CD4-positive, alpha-beta T cell (primary cell): ENCODE results near the gene MYO9A. TPM values are rescaled to one million over a fixed set of nuclear protein-coding genes. Genes with fewer than 3 reads are reported as not detected.

Experiments used
- ATAC-seq: fragments of 200-7000 bp; cut with Tn5 transposase; one replicate; pipeline ENCODE4 v1.10.0; 2022; ENCODE audit warnings: mild to moderate bottlenecking; ENCODE audit not compliant: poor library complexity
- CTCF ChIA-PET: fragments of 350-600 bp; sonication (Branson Sonifier 250); formaldehyde crosslinking; loops from one replicate; lab custom pipeline; 2021; ENCODE audit warnings: antibody characterized with exemption, inconsistent platforms; lab: Charles Lee
- POLR2A ChIA-PET: fragments of 350-600 bp; sonication (Branson Sonifier 250); formaldehyde crosslinking; loops from one replicate; lab custom pipeline; 2021; ENCODE audit warnings: antibody characterized with exemption, inconsistent platforms; lab: Charles Lee
- DNase-seq, 14 experiments: peaks; one replicate each; pipeline ENCODE4 v3.0.0-alpha.2; 2013 to 2020; ENCODE audit warnings: mixed read lengths in 2 of 14
- H3K27ac ChIP-seq, 2 donors: one replicate each; pipeline versions ENCODE4 v1.5.1 to v1.7.0; 2013; ENCODE audit warnings: low read length in 2 of 2, low read depth in 1 of 2, mild to moderate bottlenecking in 1 of 2
- H3K27me3 ChIP-seq, 2 experiments: 1 replicate in 1 of 2; 2 replicates in 1 of 2; pipeline versions ENCODE4 v1.6.1 to v1.7.0; 2013; ENCODE audit warnings: low read length in 2 of 2, control low read depth in 1 of 2, mild to moderate bottlenecking in 1 of 2, moderate library complexity in 1 of 2; ENCODE audit not compliant: insufficient read depth in 2 of 2, control insufficient read depth in 1 of 2
- H3K36me3 ChIP-seq: one replicate; pipeline ENCODE4 v1.6.1; 2013; ENCODE audit warnings: low read length, control low read depth; ENCODE audit not compliant: insufficient read depth
- H3K4me1 ChIP-seq: one replicate; pipeline ENCODE4 v1.6.1; 2013; ENCODE audit warnings: low read length, control low read depth; ENCODE audit not compliant: insufficient read depth
- H3K4me3 ChIP-seq: one replicate; pipeline ENCODE4 v1.5.1; 2013; ENCODE audit warnings: mild to moderate bottlenecking, low read length, moderate library complexity
- H3K9me3 ChIP-seq, 2 experiments: 1 replicate in 1 of 2; 2 replicates in 1 of 2; pipeline versions ENCODE4 v1.6.1 to v1.7.0; 2013; ENCODE audit warnings: low read length in 2 of 2, mild to moderate bottlenecking in 2 of 2, control low read depth in 1 of 2, moderate library complexity in 1 of 2; ENCODE audit not compliant: control insufficient read depth in 1 of 2, insufficient read depth in 1 of 2
- H3K27ac Mint-ChIP-seq: one replicate; pipeline ENCODE4 v1.8.0; 2020; ENCODE audit warnings: mixed read lengths
- H3K27me3 Mint-ChIP-seq: one replicate; pipeline ENCODE4 v1.8.0; 2021; ENCODE audit warnings: mixed read lengths
- H3K36me3 Mint-ChIP-seq: one replicate; pipeline ENCODE4 v1.8.0; 2021; ENCODE audit warnings: low read depth, mixed read lengths
- H3K4me1 Mint-ChIP-seq: one replicate; pipeline ENCODE4 v1.8.0; 2021; ENCODE audit warnings: low read depth, mixed read lengths
- H3K4me3 Mint-ChIP-seq: one replicate; pipeline ENCODE4 v1.8.0; 2020; ENCODE audit warnings: mild to moderate bottlenecking, mixed read lengths
- H3K9me3 Mint-ChIP-seq: one replicate; pipeline ENCODE4 v1.8.0; 2020; ENCODE audit warnings: mixed read lengths
- intact Hi-C, 2 experiments: fragments of 100-400 bp; cut with DNase I in 1 of 2; cut with micrococcal nuclease in 1 of 2; formaldehyde crosslinking; loops; one replicate each; pipeline versions ENCODE4 v1.15.1 to v1.9.0; 2023 to 2025; cut with DNase I, micrococcal nuclease
- total RNA-seq, 174 experiments: library from RNA in 2 of 174; stranded (reverse) in 2 of 174; gene quantifications; one replicate each; pipeline ENCODE4 v1.2.3 and lab custom pipeline; 2021 to 2026
- TF ChIP-seq, protein P1 (sequence below): fragments of 200-600 bp; IDR thresholded peaks from one replicate; pipeline ENCODE4 v1.8.0; 2022; ENCODE audit warnings: antibody characterized with exemption, mild to moderate bottlenecking

MYO9A gene
- total RNA-seq, 2 experiments from 2014 or later, result 23.4 to 29.1 TPM

DNA sequence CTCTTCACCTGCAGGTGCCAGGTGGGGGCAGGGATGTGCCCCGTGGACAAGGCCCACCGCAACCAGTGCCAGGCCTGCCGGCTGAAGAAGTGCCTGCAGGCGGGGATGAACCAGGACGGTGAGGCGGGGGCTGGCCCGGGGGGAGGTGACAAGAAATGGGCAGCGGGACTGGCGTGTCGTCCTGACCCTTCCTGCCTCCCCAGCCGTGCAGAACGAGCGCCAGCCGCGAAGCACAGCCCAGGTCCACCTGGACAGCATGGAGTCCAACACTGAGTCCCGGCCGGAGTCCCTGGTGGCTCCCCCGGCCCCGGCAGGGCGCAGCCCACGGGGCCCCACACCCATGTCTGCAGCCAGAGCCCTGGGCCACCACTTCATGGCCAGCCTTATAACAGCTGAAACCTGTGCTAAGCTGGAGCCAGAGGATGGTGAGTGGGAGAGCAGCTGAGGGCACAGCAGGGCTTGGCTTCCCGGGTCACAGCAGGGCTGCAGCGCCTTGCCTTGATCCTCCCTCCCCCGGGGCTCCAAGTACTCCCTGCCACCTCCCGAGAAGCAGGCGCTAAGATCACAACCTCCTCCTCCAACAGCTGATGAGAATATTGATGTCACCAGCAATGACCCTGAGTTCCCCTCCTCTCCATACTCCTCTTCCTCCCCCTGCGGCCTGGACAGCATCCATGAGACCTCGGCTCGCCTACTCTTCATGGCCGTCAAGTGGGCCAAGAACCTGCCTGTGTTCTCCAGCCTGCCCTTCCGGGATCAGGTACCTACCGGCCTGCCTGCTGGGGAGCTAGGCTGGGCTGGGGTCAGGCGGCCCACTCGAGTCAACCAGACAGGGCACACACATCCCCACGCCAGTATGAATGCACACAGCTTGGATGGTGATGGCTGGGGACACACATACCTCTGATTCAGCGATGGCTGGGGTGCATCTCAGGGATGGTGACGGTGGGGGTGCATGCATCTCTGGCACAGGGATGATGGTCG lies 305.9 kb downstream of the MYO9A start:
- no peak overlapping the region for H3K4me3 Mint-ChIP-seq
- Histone ChIP-seq H3K27me3 (no peaks in the 10 kb centered on the region), H3K4me1 (no peaks in the 10 kb centered on the region), H3K9me3 (peaks cover 0 to under 1% of the 10 kb centered on the region in 2 experiments), H3K36me3 (no peaks in the 10 kb centered on the region), H3K4me3 (no peak overlapping the region), H3K27ac (no peak overlapping the region)
- CTCF ChIA-PET, result no interaction called here
- DNase-seq, result no peak
- H3K4me1 Mint-ChIP-seq, result no peaks in the 10 kb centered on the region
- no peaks in the 10 kb centered on the region for H3K27me3 Mint-ChIP-seq
- TF ChIP-seq, protein P1, sequence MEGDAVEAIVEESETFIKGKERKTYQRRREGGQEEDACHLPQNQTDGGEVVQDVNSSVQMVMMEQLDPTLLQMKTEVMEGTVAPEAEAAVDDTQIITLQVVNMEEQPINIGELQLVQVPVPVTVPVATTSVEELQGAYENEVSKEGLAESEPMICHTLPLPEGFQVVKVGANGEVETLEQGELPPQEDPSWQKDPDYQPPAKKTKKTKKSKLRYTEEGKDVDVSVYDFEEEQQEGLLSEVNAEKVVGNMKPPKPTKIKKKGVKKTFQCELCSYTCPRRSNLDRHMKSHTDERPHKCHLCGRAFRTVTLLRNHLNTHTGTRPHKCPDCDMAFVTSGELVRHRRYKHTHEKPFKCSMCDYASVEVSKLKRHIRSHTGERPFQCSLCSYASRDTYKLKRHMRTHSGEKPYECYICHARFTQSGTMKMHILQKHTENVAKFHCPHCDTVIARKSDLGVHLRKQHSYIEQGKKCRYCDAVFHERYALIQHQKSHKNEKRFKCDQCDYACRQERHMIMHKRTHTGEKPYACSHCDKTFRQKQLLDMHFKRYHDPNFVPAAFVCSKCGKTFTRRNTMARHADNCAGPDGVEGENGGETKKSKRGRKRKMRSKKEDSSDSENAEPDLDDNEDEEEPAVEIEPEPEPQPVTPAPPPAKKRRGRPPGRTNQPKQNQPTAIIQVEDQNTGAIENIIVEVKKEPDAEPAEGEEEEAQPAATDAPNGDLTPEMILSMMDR, result no peak
- intact Hi-C loops, result no loop called here
- ATAC-seq, result no peak
- POLR2A ChIA-PET, result no interaction called here
- H3K9me3 Mint-ChIP-seq, result no peaks in the 10 kb centered on the region
- H3K36me3 Mint-ChIP-seq, result no peaks in the 10 kb centered on the region
- H3K27ac Mint-ChIP-seq, result no peak overlapping the region

DNA sequence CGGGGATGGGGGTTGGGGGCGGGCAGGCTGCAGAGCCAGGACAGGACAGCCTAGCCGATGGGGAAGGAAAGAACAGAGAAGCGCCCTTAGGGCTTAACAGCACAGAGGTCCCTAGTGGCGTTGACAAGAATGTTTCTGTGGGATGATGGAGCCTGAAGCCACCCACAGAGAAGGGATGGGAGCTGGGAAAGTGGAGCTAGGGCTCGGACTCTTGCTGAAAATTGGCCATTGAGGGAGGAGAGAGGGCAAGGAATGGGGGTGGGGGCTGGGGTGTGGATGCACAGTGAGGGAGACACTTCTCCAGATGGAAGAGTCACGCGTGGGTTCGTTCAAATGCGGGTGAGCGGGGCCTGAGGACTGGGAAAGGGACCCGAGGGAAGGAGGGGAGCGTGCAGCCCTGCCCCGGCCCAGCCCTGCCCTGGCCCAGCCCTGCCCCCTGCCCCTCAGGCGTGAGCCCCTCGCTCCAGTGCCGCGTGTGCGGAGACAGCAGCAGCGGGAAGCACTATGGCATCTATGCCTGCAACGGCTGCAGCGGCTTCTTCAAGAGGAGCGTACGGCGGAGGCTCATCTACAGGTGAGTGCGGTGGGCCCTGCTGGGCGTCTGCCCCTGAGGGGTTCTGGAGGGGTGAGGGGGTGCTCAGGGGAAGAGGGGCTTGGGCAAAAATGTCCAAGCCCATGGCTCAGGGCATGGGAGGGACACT lies 306.8 kb downstream of the MYO9A start:
- H3K4me1 Mint-ChIP-seq, result no peaks in the 10 kb centered on the region

DNA sequence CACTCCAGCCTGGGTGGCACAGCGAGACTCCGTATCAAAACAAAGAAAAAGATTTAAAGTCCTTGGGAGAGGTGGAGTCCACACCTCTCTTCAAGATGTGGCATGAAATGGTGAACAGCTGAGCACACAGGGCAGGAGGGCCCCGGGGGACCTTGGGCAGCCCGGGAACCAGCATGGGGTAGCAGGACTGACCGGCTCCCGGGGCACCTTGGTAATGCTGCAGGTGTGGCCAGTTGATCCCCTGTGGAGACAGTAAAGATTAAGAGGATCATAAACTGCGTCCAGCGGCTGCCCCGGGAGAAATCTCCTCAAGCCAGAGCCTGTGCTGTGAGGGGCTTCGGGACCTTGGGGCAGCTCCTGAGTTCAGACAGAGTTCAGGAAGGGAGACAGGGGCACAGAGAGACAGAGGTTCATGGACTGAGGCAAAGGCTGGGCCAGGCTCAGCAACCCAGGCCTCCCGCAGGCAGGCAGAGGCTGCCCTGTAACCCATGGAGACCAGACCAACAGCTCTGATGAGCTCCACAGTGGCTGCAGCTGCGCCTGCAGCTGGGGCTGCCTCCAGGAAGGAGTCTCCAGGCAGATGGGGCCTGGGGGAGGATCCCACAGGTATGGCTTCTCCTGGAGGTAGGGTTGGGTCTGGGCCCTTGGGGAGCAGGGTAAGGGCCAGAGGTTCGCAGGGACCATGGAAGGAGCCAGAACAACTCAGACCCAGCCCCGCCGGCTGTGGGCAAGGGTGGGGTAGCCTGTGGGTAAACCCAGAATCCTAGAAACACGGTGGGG lies 307.5 kb downstream of the MYO9A start, which contains the start of gene NR2E3:
Gene NR2E3 (plus strand): TSS at position 299 of the 780 bp plus-strand sequence. CDS start 190 bp downstream, at position 489.
- H3K27ac Mint-ChIP-seq, result no peak within 1 kb of the TSS
- Histone ChIP-seq H3K4me1 (no peaks in the 10 kb centered on the region), H3K27ac (no peak within 1 kb of the TSS), H3K36me3 (no peaks in the 10 kb centered on the region), H3K9me3 (no peaks in the 10 kb centered on the region), H3K4me3 (no peak within 1 kb of the TSS), H3K27me3 (no peaks in the 10 kb centered on the region)
- DNase-seq, result no peak
- no peak within 1 kb of the TSS for H3K4me3 Mint-ChIP-seq
- H3K4me1 Mint-ChIP-seq, result no peaks in the 10 kb centered on the region
- H3K27me3 Mint-ChIP-seq, result no peaks in the 10 kb centered on the region
- POLR2A ChIA-PET, result no interaction called here
- H3K36me3 Mint-ChIP-seq, result no peaks in the 10 kb centered on the region
- no peaks in the 10 kb centered on the region for H3K9me3 Mint-ChIP-seq
- intact Hi-C loops, result no loop called here
- ATAC-seq, result no peak
- TF ChIP-seq, protein P1, result no peak
- CTCF ChIA-PET, result no interaction called here

More for the DNA sequence above, 306.8 kb downstream of the MYO9A start:
- intact Hi-C loops, result no loop called here
- H3K4me1 ChIP-seq, result no peaks in the 10 kb centered on the region
- Mint-ChIP-seq H3K27ac (no peak overlapping the region), H3K9me3 (no peaks in the 10 kb centered on the region), H3K36me3 (no peaks in the 10 kb centered on the region), H3K27me3 (no peaks in the 10 kb centered on the region), H3K4me3 (no peak overlapping the region)
- ATAC-seq, result no peak
- H3K27me3 ChIP-seq, result no peaks in the 10 kb centered on the region
- ChIA-PET POLR2A (no interaction called here), CTCF (no interaction called here)
- TF ChIP-seq, protein P1, result no peak
- no peak overlapping the region for H3K27ac ChIP-seq
- H3K36me3 ChIP-seq, result no peaks in the 10 kb centered on the region
- H3K4me3 ChIP-seq, result no peak overlapping the region
- DNase-seq, result no peak
- no peaks in the 10 kb centered on the region for H3K9me3 ChIP-seq
